GM21526 (cell line): ENCODE measurements around the gene WDR35.
"Not testable (repeated sequence)": the region's sequence is repeated elsewhere in the genome, so short reads cannot be mapped to it uniquely, and the experiment has no call there.

Experiments
- ATAC-seq: cut with Tn5 transposase; IDR thresholded peaks from one replicate; pipeline ENCODE4 v1.9.1; 2021; ENCODE audit warnings: moderate library complexity; ENCODE audit not compliant: unreplicated experiment, low FRiP score

The WDR35 gene

DNA sequence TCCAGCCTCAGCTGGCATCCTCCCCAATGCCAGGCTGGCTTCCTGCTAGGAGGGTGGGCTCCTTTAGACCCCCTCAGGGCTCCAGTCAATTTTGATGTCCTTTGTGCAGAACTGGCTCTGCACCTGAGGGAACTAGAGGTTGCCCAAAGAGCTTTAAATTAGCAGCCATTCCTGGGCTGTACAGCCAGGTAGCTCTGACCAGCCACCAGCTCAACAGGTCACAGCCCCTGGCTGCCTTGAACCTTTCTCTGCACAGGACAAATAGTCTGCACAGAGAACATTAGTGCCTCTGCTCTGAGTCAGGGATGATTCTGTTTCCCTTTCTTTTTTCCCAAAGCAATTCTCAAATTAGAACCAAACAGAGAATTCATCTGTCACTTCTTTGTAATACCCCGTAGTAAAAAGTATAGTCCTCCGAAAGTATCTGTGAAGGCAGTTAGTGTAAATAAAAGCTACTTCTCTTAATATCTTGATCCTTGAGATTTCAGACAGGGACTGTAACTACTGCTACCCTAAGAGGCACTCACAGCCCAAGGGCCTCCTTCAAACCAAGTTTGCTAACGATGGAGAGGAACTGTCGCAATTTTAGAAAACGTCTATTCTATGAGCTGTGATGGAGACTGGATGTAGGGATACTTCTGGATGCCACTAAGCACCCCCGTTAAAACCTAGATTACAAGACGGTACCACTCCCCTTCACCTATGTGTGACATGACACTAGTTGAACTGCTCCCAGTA, 91.1 kb downstream of the WDR35 start:
- ATAC-seq: no peak

DNA sequence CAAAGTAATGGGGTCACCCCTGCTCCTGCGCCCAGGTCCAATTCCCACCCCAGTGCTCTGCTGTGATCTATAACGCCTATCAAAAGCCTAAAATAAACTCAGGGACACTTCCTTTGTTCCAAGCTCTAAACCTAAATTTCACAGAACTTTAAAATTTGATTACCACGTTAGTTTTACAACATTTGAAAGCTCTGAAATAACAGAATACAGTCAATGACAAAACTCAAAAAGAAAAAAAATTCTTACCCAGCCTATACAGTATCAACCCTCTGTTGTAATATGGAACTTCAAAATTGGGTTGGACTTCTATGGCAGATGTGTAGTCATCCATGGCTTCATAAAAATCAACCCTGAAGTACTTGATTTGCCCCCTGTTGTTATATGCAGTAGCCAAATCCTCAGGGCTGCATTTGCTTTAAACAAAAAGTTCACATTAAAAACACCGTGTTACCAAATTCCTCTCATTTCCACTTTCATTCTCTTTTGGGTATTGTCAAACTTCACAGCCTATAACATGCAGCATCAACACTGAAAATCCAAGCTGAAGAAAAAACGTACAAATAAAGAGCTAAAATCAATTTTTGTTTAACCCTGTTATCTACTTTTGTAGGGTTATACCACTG, 92.2 kb downstream of the WDR35 start:
- no peak for ATAC-seq

DNA sequence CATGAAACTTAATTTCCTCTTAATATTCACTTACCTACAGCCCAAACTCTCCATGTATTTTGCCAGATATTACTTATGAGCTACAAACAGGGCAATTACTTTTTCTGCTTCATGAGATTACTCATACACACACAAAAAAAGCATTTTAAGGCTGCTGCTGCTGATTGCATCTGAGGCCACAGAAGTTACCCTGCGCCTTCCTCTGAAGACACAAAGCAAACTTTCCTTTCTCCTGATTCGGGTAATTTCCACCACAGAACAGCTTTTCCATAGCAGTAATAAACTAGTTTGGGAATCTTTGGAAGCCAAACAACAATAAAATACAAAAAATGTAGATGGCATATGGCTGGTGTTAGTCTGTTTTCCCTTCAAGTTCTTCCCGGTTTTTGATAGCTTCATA, 94.4 kb downstream of the WDR35 start:
- ATAC-seq: no peak

DNA sequence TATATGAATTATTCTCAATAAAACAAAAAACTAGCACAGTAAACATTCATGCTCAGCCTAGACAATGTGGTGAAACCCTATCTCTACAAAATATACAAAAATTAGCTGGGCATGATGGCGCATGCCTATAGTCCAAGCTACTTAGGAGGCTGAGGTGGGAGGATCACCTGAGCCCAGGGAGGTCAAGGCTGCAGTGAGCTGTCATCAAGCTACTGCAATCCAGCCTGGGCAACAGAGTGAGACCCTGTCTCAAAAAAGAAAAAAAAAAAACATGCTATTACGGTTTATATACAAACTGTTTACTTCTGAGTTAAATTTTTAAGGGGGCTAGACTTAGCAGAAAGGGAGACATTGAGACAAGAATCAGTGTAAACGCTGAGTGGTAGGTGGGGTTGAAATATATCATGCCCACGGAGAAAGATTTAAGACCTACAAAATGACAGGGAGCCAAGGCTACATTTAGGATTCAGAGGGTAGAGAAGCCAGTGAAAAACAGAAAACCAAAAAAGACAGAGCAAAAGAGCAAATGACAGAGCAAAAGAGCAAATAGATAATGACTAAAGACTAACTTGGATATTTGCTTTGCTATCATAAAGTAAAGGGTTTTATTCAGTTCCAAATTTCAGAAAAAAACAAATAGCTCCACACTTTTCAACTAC, 95.6 kb downstream of the WDR35 start:
- peak; percentile 18 for ATAC-seq

DNA sequence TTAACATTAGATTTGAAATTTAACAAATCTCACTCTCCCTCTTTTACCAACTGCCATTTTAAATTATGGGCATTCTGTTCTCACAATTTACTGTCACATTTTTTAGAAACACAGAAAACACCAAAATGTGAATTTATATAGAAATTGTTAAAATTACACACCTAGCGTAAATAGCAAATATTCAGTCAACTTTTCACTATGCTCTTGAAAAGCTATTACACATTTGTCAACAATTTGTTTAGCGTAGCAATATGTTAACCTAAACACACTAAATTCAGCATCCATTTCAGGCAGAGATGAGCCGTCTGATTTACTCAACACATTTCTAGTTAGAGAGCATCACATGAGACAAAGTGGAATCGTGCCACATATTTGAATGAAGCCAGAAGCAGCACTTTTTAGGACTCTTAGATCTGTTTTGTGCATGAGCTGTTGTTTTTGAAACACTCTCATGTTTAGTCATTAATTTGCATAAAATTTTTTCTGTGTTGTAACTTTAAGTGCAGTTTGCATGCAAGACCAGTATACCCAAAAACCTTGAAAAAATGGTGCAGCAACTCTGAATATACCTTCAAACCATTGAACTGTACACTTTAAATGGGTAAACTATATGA, 96.3 kb downstream of the WDR35 start:
- peak; percentile 76 for ATAC-seq

DNA sequence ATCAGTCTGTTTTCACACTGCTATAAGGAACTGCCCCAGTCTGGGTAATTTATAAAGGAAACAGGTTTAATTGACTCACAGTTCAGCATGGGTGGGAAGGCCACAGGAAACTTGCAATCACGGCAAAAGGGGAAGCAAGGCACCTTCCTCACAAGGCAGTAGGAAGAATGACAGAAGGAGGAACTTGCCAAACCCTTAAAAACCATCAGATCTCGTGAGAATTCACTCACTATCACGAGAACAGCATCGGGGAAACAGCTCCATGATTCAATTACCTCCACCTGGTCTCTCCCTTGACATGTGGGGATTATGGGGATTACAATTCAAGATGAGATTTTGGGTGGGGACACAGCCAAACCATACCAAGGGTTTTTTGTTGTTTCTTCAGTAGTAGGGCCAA, 97.9 kb downstream of the WDR35 start:
- not testable (repeated sequence) for ATAC-seq

DNA sequence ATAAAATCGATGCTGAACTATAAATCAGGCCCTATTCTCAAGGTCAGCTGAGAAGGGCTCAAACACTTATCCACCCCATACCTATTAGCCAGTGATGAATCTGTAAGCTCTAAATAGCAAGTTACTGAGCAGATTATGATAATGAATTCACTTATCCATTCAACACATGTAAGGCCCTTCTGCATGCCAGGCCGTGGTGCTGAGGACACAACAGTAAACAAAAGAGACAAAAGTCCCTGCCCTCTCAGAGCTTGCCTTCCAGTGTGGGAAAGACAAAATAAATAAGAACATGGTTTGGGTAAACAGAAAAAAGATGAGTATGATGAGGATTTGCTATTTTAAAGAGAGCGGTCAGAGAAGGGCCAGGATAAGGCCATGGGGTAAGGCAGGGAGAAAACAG, 99.8 kb downstream of the WDR35 start:
- ATAC-seq: no peak

DNA sequence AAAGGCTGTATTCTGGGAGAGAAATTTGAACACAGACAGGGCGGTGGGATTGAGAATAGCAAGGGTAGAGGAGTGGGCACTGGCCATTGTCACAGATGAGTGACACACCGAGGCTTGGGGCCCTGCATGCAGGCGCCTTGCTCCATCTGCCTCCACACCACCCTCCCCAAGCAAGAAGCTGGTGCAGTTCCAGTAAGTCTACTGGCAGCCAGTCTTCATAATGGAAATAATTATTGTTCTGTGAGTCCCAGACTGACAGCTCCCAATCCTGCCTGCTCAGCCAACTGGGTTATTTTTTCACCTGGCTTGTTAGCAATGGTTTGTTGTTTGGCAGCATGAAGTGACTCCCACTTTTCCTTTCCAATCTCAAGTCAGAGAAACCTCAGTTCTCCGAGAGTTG, 101.1 kb downstream of the WDR35 start:
- no peak for ATAC-seq

DNA sequence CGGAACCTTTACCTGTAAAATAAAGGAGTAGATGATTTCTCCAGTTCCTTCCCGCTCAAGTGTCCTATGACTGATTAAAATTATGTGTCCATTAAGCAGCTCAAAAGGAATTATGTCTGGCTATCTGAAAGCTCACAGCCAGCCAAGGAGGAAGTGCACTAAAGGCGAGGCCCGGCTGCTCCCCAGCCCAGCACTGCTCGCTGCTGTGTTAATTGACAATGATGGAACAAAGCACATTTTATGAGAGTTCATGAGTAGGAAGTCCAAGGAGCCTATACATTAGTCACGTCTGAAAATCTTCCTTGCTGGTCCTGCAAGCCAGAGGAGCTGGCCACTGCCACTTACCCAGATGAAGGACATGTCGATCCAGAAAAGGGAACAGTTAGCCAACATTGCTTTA, 102.4 kb downstream of the WDR35 start:
- ATAC-seq: no peak

DNA sequence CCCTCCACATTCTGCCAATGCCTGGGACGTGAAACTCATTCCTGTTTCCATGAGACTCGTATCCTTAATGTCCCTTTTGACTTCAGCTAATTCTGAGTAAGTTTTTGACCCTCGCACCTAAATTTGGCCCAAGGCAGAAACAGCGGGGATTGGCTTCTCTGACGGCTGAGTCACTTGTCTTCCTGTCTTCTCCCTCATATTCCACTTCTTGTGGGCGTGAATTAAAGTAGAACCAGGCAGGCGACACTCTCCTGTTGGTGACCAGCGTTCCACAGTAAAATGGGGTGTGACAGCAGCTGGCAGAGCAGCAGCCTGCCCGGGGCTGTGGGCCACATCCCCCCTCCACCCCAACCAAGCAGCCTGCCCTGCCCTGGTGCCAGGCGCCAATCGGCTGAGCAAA, 103.6 kb downstream of the WDR35 start:
- no peak for ATAC-seq

DNA sequence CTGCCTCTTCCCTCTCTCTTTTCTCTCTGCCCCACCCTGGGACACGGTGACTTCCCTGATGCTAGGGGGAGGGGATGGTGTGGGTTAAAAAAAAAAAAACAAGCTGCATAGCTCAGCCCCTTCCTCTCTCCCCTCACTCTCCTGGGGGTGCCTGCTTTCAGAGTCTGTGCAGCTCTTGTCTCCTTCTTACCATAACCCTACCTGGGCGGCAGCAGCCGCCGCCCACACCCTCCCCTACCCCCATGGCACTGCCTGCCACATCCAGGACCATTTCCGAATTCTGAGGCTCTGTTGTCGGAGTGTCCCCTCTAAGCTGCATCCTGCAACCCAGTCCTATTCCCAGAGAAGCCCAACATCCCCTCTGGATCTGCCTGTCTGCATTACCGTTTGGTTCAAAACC, 104.1 kb downstream of the WDR35 start:
- ATAC-seq: no peak

DNA sequence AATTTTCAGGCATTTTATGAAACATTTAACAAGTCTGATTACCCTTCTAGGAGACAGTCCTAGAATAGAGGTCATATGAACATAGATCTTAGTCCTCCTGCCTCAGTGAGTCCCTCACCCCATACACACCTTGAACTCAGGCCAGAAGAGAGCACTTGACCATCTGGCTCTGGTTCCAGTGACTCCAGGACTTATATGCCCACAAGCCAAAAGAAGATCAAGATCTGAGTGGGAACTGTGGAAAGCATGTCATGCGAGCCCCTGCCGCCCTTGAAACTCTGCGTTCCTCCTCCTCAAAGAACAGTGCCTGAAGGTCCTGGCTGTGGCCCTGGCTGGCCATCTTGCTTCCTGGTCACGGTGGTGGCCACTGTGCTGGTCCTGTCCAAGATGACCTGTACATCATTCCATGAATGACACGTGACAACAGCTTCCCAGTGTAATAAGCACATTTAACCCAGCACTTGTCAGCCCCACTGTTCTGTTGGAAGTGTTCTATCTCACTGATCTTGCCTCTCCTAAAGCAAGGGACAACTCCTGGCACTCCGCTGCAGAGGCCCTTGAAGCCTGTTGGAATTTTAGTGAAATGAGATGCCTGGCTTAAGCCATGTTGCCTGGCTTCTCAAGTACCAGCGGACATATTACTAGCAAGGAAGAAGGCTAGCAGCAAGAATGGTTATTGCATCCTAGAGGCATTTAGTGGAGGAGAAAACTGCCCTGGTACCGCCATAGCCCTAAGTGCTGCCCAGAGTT, 105.8 kb downstream of the WDR35 start:
- ATAC-seq: no peak

DNA sequence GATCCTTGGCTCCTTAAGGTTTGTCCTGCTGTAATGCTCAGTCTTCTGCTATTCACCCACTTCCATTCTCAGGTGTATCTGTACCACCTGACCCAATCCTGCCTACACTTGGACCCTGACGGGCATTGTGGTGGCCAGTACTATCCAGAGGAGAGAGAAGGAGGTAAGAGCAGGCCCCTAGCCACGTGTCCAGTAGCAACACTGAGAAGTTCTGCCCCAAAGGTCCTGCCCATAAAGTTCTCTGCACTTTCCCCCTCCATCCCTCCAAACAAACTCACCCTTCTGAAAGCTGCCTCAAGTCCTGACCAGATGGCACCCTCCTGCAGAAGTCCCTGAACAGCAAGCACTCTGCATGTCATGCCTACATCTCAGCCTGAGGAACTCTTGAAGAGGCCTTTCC, 106.4 kb downstream of the WDR35 start:
- no peak for ATAC-seq

DNA sequence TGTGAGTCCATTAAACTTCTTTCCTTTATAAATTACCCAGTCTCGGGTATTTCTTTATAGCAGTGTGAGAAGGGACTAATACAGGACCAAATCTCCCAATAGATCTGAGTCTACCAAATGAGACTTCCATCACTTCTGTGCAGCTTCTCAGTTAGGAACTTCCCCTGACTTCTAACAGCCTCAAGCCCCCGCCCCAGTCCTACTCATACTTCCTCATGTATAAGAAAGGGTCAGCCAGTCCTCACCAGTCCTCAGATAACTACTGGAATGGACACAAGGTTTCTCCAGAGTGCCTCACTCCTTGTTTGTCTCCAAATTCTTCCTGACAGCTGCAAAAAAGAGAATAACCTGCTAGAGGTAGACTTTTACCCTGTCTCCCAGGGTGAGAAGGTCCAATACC, 107.6 kb downstream of the WDR35 start:
- no peak for ATAC-seq

DNA sequence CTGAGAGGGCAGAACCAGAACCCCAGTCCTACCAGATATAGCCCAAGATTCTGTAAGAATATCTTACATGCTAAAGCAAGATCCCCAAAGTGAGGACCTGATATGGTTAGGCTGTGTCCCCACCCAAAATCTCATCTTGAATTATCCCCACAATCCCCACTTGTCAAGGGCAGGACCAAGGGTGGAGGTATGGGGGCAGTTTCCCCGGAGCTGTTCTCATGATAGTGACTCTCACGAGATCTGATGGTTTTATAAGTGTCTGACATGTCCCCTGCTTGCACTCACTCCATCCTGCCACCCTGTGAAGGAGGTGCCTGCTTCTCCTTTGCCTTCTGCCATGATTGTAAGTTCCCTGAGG, 108.0 kb downstream of the WDR35 start:
- no peak for ATAC-seq

DNA sequence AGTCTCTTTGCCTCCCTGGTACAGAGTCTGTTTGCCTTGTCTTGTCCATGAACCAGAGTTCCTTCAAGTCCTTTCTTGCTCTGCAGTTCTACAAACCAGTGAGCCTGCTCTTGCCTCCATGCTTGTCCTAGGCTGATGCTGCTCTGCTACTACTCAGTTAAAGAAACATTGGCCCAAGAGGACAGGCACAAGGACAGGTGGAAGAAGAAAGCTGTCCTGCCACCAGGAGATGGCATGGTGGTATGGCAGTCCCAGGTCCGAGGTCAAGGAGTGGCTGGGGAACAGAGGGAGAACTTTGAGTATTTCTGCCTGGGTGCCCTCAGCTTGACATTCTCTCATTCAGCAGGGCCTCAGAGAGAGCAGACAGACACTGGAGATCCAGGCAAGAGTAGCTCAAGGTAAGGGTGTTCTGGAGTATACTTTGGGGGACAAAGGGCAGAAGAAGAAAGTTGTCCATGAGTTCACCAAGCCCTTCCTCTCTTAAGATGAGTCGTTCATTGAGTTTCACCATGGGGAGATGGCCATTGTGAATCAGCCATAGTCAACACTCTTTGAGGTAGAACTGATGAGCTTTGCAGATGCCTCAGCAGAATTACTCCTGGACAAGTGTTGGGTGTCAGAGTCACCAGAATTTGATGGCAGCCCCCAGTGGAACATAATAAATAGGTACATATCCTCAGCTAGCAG, 108.5 kb downstream of the WDR35 start:
- no peak for ATAC-seq

DNA sequence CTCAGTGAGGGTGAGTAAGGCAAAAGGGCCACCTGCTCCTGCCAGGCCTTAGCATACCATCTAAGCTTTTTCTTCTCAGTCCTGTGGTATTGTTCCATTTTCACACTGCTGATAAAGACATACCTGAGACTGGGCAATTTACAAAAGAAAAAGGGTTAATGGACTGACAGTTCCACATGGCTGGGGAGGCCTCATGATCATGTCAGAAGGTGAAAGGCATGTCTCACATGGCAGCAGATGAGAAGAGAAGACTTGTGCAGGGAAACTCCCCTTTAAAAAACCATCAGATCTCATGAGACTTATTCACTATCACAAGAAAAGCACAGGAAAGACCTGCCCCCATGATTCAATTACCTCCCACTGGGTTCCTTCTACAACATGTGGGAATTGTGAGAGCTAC, 109.7 kb downstream of the WDR35 start:
- ATAC-seq: not testable (repeated sequence)

DNA sequence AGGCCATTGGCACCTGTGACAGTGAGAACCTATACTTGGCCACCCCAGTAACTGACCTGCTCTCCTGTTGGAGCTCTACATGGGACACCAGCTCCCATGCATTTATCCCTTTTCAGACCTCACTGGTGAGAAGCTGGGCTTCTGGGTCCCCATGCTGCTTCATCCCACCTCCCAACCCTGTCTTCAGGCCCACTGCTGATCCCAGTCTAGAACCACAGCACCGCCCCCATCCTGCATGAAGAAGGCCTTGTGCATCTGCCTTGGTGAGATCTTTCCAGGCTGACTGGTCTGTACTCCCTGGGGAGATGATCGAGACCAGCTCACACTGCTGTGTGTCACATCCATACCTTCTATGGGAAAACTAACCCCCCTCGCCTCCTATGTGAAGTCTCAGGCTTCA, 110.8 kb downstream of the WDR35 start:
- ATAC-seq: no peak

DNA sequence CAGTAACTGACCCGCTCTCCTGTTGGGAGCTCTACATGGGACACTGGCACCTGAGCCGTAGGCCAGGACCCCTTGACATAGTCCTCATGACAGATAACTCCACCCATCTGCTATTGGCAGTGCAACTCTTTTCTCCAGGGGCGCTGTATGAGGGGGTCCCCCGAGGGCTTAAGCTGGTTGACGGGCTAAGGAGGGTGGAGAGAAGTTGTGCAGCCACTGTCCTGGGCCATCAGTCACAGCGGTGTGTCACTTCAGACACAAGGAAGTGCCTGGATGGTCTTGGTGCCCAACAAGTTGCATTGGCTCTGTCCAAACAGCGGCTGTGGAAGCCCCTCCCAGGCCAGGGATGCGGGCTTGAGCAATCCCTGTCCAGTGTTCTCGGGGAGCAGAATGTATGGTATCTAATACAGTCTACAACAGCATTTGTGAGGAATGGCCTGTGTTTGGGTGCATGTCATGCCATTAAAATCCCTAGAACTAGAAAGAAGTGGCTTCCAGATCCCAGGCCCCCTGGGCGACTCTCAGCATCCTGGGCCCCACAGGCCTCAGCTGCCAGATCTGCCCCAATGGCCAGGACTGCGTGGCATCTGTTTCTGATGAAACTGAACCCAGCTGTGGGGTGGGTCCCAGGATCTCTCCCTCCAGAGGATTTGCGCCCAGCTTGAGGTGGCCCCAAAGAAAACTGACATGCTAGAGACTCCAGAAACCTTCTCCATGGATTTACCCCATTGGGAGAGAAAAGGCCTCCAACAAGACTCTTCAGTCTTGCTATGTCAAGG, 111.4 kb downstream of the WDR35 start:
- no peak for ATAC-seq

DNA sequence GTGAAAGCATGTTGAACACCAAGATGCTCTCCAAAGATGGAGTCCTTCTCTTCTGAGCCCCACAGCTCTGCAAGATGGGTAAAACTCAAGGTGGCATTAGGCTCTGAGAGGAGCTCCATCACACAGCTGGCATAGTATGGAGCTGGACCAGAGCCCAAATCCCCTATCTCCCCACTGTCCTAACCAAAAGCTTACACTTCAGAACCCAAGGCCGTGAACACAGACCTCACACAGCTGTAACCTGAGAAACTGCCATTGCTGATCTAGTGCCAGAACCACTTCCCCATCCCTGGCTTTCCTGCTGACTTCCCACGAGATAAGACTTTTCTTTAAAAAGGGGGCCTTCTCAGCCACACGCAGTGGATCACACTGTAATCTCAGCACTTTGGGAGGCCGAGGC, 113.2 kb downstream of the WDR35 start:
- no peak for ATAC-seq
